IMR-90 (cell line): ENCODE results near the gene PIP5K1A. TPM values are rescaled to one million over a fixed set of nuclear protein-coding genes. Genes with fewer than 3 reads are reported as not detected.

Source experiments
- polyA plus RNA-seq, 3 experiments: library from polyadenylated mRNA; depleted of rRNA; stranded (reverse); fragments of >200 nt; gene quantifications; 2 replicates each; pipeline ENCODE4 v1.2.3, GENCODE V29; 2012; ENCODE audit warnings: low replicate concordance in 1 of 3
- total RNA-seq: library from RNA; depleted of rRNA; stranded (reverse); fragments of >200 nt; gene quantifications from 2 replicates; pipeline ENCODE4 v1.2.3, GENCODE V29; 2012; rRNA removed

The PIP5K1A gene
- total and polyA plus RNA-seq, 2 of the 4 experiments (the other 2 are of a cell fraction) = 59.1 to 105 TPM

Other genes with a start within 250 kb of the PIP5K1A start
- 99.2 and 118 TPM in 2 replicates for gene CERS2, start 223.7 kb upstream of the PIP5K1A start, total RNA-seq
- gene CERS2, start 223.7 kb upstream of the PIP5K1A start, polyA plus RNA-seq (2012; rRNA removed) = 126 and 127 TPM in 2 replicates
- gene ANXA9, start 216.3 kb upstream of the PIP5K1A start, total RNA-seq = under 0.01 and 0.36 TPM in 2 replicates
- gene ANXA9, start 216.3 kb upstream of the PIP5K1A start, polyA plus RNA-seq (2012; rRNA removed) = 0.16 and 0.21 TPM in 2 replicates
- gene MINDY1, start 191.7 kb upstream of the PIP5K1A start, total RNA-seq = 5.8 and 6.6 TPM in 2 replicates
- gene MINDY1, start 191.7 kb upstream of the PIP5K1A start, polyA plus RNA-seq (2012; rRNA removed) = 6.6 and 7.3 TPM in 2 replicates
- 7.9 and 8.6 TPM in 2 replicates for gene PRUNE1, start 190.1 kb upstream of the PIP5K1A start, total RNA-seq
- 9.4 and 9.6 TPM in 2 replicates for gene PRUNE1, start 190.1 kb upstream of the PIP5K1A start, polyA plus RNA-seq (2012; rRNA removed)
- under 0.01 TPM in 1 of 2 replicates, not detected in the other for gene BNIPL, start 162.0 kb upstream of the PIP5K1A start, total RNA-seq
- 0.10 and 0.38 TPM in 2 replicates for gene BNIPL, start 162.0 kb upstream of the PIP5K1A start, polyA plus RNA-seq (2012; rRNA removed)
- gene C1orf56, start 150.8 kb upstream of the PIP5K1A start, total RNA-seq = 0.54 and 0.83 TPM in 2 replicates
- 1.2 and 1.5 TPM in 2 replicates for gene C1orf56, start 150.8 kb upstream of the PIP5K1A start, polyA plus RNA-seq (2012; rRNA removed)
- 47.0 and 48.6 TPM in 2 replicates for gene CDC42SE1, start 138.9 kb upstream of the PIP5K1A start, total RNA-seq
- gene CDC42SE1, start 138.9 kb upstream of the PIP5K1A start, polyA plus RNA-seq (2012; rRNA removed) = 47.4 and 58.5 TPM in 2 replicates
- gene MLLT11, start 138.2 kb upstream of the PIP5K1A start, total RNA-seq = 3.6 and 5.3 TPM in 2 replicates
- gene MLLT11, start 138.2 kb upstream of the PIP5K1A start, polyA plus RNA-seq (2012; rRNA removed) = 16.6 and 17.5 TPM in 2 replicates
- 11.9 and 12.9 TPM in 2 replicates for gene GABPB2, start 127.8 kb upstream of the PIP5K1A start, total RNA-seq
- gene GABPB2, start 127.8 kb upstream of the PIP5K1A start, polyA plus RNA-seq (2012; rRNA removed) = 6.0 and 7.5 TPM in 2 replicates
- 0.36 and 0.56 TPM in 2 replicates for gene SEMA6C, start 51.9 kb upstream of the PIP5K1A start, total RNA-seq
- gene SEMA6C, start 51.9 kb upstream of the PIP5K1A start, polyA plus RNA-seq (2012; rRNA removed) = 2.0 and 2.6 TPM in 2 replicates
- gene TNFAIP8L2, start 41.9 kb upstream of the PIP5K1A start, total RNA-seq = not detected in 2 replicates
- gene TNFAIP8L2, start 41.9 kb upstream of the PIP5K1A start, polyA plus RNA-seq (2012; rRNA removed) = not detected in 2 replicates
- gene LYSMD1, start 32.6 kb upstream of the PIP5K1A start, total RNA-seq = 9.2 and 10.4 TPM in 2 replicates
- 5.0 and 5.9 TPM in 2 replicates for gene LYSMD1, start 32.6 kb upstream of the PIP5K1A start, polyA plus RNA-seq (2012; rRNA removed)
- 22.2 and 27.4 TPM in 2 replicates for gene SCNM1, start 32.4 kb upstream of the PIP5K1A start, total RNA-seq
- 33.2 and 35.3 TPM in 2 replicates for gene SCNM1, start 32.4 kb upstream of the PIP5K1A start, polyA plus RNA-seq (2012; rRNA removed)
- not detected in 2 replicates for gene TMOD4, start 22.6 kb upstream of the PIP5K1A start, total RNA-seq
- gene TMOD4, start 22.6 kb upstream of the PIP5K1A start, polyA plus RNA-seq (2012; rRNA removed) = 0.22 and 0.27 TPM in 2 replicates
- 51.3 and 53.6 TPM in 2 replicates for gene VPS72, start 8.4 kb upstream of the PIP5K1A start, total RNA-seq
- gene VPS72, start 8.4 kb upstream of the PIP5K1A start, polyA plus RNA-seq (2012; rRNA removed) = 62.3 and 64.5 TPM in 2 replicates
- gene PSMD4, start 56.2 kb downstream of the PIP5K1A start, total RNA-seq = 289 and 349 TPM in 2 replicates
- gene PSMD4, start 56.2 kb downstream of the PIP5K1A start, polyA plus RNA-seq (2012; rRNA removed) = 282 and 314 TPM in 2 replicates
- 5.7 and 6.4 TPM in 2 replicates for gene ZNF687, start 83.7 kb downstream of the PIP5K1A start, total RNA-seq
- 10.8 and 13.7 TPM in 2 replicates for gene ZNF687, start 83.7 kb downstream of the PIP5K1A start, polyA plus RNA-seq (2012; rRNA removed)
- gene PI4KB, start 128.9 kb downstream of the PIP5K1A start, total RNA-seq = 77.2 and 94.5 TPM in 2 replicates
- gene PI4KB, start 128.9 kb downstream of the PIP5K1A start, polyA plus RNA-seq (2012; rRNA removed) = 82.4 and 91.5 TPM in 2 replicates
- gene RFX5, start 148.7 kb downstream of the PIP5K1A start, total RNA-seq = 37.8 and 44.4 TPM in 2 replicates
- gene RFX5, start 148.7 kb downstream of the PIP5K1A start, polyA plus RNA-seq (2012; rRNA removed) = 26.8 and 29.3 TPM in 2 replicates
- gene SELENBP1, start 174.2 kb downstream of the PIP5K1A start, total RNA-seq = 21.1 and 21.3 TPM in 2 replicates
- gene SELENBP1, start 174.2 kb downstream of the PIP5K1A start, polyA plus RNA-seq (2012; rRNA removed) = 54.9 and 56.9 TPM in 2 replicates
- gene PSMB4, start 201.0 kb downstream of the PIP5K1A start, total RNA-seq = 376 and 457 TPM in 2 replicates
- gene PSMB4, start 201.0 kb downstream of the PIP5K1A start, polyA plus RNA-seq (2012; rRNA removed) = 565 and 640 TPM in 2 replicates